HAP-1 (cell line): ENCODE data around the gene C1orf52.

Experiments
- DNase-seq, 2 experiments: peaks; one replicate each; pipeline ENCODE4 v3.0.0-alpha.2; 2016 to 2020; ENCODE audit warnings: low spot score in 2 of 2
- H3K27me3 ChIP-seq: fragments of 250-450 bp; sonication (Bioruptor Pico); 2 replicates; pipeline ENCODE4 v1.5.1; 2020; ENCODE audit warnings: low read depth, mild to moderate bottlenecking, moderate library complexity
- H3K36me3 ChIP-seq: fragments of 250-450 bp; sonication (Bioruptor Pico); replicated peaks from 2 replicates; pipeline ENCODE4 v1.5.1; 2020; ENCODE audit warnings: mild to moderate bottlenecking
- H3K4me1 ChIP-seq: fragments of 250-450 bp; sonication (Bioruptor Pico); 2 replicates; pipeline ENCODE4 v1.5.1; 2020; ENCODE audit warnings: mild to moderate bottlenecking
- H3K4me3 ChIP-seq: fragments of 250-450 bp; sonication (Bioruptor Pico); 2 replicates; pipeline ENCODE4 v1.5.1; 2020; ENCODE audit warnings: mild to moderate bottlenecking, moderate library complexity
- H3K9me3 ChIP-seq: fragments of 250-450 bp; sonication (Bioruptor Pico); 2 replicates; pipeline ENCODE4 v1.5.1; 2020; ENCODE audit warnings: mild to moderate bottlenecking, moderate library complexity
- in situ Hi-C: fragments of 300-500 bp; cut with MboI; formaldehyde crosslinking; loops from 3 replicates; pipeline ENCODE4 v1.14.3; 2020; ENCODE audit warnings: low sequenced_read_pairs, inconsistent platforms, mixed read lengths

The C1orf52 gene

GRCh38 chr1:85259118-85259911, at the start of gene C1orf52:
Gene C1orf52 (minus strand): TSS chr1:85259662. CDS start chr1:85259633, 29 bp downstream.
- Histone ChIP-seq H3K4me3 (peak within 1 kb of the TSS; percentile 88), H3K9me3 (no peaks in the 10 kb centered on the region), H3K27me3 (no peaks in the 10 kb centered on the region), H3K4me1 (peaks cover 18% of the 10 kb centered on the region), H3K36me3 (peaks cover 26% of the 10 kb centered on the region)
- DNase-seq = peak; percentile 88 to 99
- in situ Hi-C loops = no loop called here

DNA sequence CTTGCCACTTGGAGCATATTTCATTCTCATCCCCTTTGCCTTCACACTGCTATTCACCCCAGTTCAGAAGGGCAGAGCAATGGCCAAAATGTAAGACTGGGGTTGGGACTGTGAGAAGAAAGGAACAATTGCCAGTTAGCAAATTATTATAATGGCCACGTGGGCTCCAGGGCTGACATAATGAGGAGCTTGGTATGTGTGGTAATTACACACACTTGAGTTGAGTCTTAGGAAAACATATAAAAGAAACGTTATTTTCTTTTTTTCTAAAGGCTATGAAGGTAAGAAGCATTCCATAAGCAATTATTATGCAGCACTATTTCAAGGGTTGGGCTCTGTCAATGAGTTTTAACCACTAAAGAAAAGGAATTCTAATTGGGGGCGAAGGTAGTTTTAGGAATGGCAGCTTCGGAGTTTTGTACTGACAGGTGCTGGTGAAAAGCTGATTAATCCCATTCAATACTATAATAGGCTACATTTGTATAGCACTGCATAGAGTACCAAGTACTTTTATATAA, 49.4 kb upstream of the C1orf52 start:
- no peaks in the 10 kb centered on the region for H3K36me3 ChIP-seq
- H3K9me3 ChIP-seq = no peaks in the 10 kb centered on the region
- peaks cover 13% of the 10 kb centered on the region for H3K4me1 ChIP-seq
- in situ Hi-C loops = loop anchor here (5.0 to 25.0 kb wide), 4 partner anchors 88 to 703 kb away; no protein-coding TSS in a partner anchor
- no peaks in the 10 kb centered on the region for H3K27me3 ChIP-seq
- no peak overlapping the region; the same call in 1 of the 2 replicates for H3K4me3 ChIP-seq
- DNase-seq = peak; percentile 76 to 98

- in situ Hi-C loops = loop anchor here (5.0 to 25.0 kb wide), 4 partner anchors 89 to 704 kb away; no protein-coding TSS in a partner anchor
- H3K36me3 ChIP-seq = no peaks in the 10 kb centered on the region
- H3K4me1 ChIP-seq = peaks cover 13% of the 10 kb centered on the region
- DNase-seq = peak; percentile 92 to 96
- H3K27me3 ChIP-seq = no peaks in the 10 kb centered on the region
- no peaks in the 10 kb centered on the region for H3K9me3 ChIP-seq
- peak overlapping the region; percentile 3 for H3K4me3 ChIP-seq
These were observed 48.7 kb upstream of the C1orf52 start for GRCh38 chr1:85307987-85308832.

GRCh38 chr1:85306236-85306635, 46.8 kb upstream of the C1orf52 start:
- H3K9me3 ChIP-seq = no peaks in the 10 kb centered on the region
- no peaks in the 10 kb centered on the region for H3K27me3 ChIP-seq
- H3K36me3 ChIP-seq = no peaks in the 10 kb centered on the region
- DNase-seq = no peak
- H3K4me3 ChIP-seq = no peak overlapping the region
- in situ Hi-C loops = loop anchor here (5.0 to 25.0 kb wide), 4 partner anchors 91 to 706 kb away; no protein-coding TSS in a partner anchor
- peaks cover 13% of the 10 kb centered on the region for H3K4me1 ChIP-seq

DNA sequence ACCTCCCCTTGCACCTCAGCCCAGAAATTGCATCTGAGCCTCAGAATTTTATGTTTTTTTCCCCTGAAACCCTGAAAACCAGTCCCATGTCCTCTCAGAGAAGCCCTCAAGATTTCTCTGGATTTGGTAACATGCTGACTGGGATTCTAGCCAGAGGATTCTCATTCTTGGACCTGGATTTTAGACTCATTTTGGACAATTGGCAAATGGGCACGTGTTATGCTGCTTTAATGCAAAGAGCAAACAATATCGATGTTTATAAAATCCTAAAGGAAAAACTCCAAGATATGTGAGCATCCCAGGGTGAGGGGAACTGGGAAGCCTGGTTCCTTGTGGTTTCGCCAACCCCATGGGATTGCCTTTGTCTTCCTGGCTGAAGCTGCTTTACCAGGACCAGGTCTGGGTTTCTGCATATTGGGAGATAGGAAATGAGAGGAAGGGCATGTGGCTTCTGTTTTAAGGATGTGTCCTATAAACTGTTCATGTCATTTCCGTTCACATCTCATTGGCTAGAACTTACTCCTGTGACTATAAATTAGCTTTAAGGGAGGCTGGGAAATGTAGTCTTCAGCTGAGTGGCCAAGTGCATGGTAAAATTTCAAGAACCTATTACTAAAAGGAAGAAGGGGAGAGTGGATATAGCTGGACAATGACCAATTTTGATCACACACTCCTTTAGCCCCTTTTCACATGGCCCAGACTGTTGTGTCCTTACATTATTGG, 44.1 kb upstream of the C1orf52 start:
- in situ Hi-C loops = loop anchor here (25.0 kb wide), 1 partner anchor 709 kb away; no protein-coding TSS in a partner anchor
- no peak overlapping the region for H3K4me3 ChIP-seq
- DNase-seq = no peak

DNA sequence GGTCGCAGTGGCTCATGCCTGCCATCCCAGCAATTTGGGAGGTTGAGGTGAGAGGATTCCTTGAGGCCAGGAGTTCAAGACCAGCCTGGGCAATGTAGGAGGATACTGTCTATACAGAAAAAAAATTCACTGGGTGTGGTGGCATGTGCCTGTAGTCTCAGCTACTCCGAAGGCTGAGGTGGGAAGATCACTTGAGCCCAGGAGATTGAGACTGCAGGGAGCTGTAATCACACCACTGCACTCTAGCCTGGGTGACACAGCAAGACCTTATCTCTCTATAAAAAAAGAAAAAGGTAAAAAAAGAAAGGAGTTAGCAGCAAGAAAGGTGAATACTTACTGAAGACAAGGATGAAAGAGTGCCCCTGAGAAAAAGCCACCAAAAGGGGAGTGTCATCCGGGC, 40.7 kb upstream of the C1orf52 start:
- in situ Hi-C loops = loop anchor here (25.0 kb wide), 1 partner anchor 712 kb away; no protein-coding TSS in a partner anchor
- no peak for DNase-seq
- peaks cover 9% of the 10 kb centered on the region for H3K4me1 ChIP-seq
- no peaks in the 10 kb centered on the region for H3K36me3 ChIP-seq
- H3K9me3 ChIP-seq = no peaks in the 10 kb centered on the region
- H3K27me3 ChIP-seq = no peaks in the 10 kb centered on the region
- H3K4me3 ChIP-seq = no peak overlapping the region

More for the DNA sequence above, 44.1 kb upstream of the C1orf52 start:
- Histone ChIP-seq H3K4me1 (peaks cover 4% of the 10 kb centered on the region), H3K36me3 (no peaks in the 10 kb centered on the region), H3K9me3 (no peaks in the 10 kb centered on the region), H3K27me3 (no peaks in the 10 kb centered on the region)

- Histone ChIP-seq H3K4me1 (peaks cover 9% of the 10 kb centered on the region), H3K36me3 (no peaks in the 10 kb centered on the region), H3K4me3 (no peak overlapping the region), H3K9me3 (no peaks in the 10 kb centered on the region), H3K27me3 (no peaks in the 10 kb centered on the region)
- peak; percentile 66 to 92 for DNase-seq
- in situ Hi-C loops = no loop called here
These were observed 38.6 kb upstream of the C1orf52 start for GRCh38 chr1:85297855-85298629.

DNA sequence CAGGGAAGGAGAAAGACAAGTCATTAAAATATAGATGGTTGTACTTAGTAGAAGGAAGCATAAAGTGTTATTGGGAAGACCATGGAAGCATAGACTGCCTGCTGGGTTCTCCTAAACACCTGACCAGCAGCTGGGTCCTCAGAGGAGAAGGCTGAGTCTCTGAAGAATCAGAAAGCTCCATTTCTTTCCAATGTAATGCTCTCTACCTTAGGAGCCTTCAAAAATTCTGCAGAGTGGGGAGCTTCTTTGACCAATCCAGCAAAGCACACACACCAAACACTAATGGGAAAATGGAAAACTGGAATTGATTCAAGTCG, 38.0 kb upstream of the C1orf52 start:
- H3K9me3 ChIP-seq = no peaks in the 10 kb centered on the region
- no peaks in the 10 kb centered on the region for H3K36me3 ChIP-seq
- in situ Hi-C loops = no loop called here
- no peaks in the 10 kb centered on the region for H3K27me3 ChIP-seq
- no peak for DNase-seq
- H3K4me3 ChIP-seq = no peak overlapping the region
- H3K4me1 ChIP-seq = peaks cover 9% of the 10 kb centered on the region

GRCh38 chr1:85296980-85297379, 37.5 kb upstream of the C1orf52 start:
- H3K4me3 ChIP-seq = no peak overlapping the region
- H3K9me3 ChIP-seq = no peaks in the 10 kb centered on the region
- H3K27me3 ChIP-seq = no peaks in the 10 kb centered on the region
- H3K36me3 ChIP-seq = no peaks in the 10 kb centered on the region
- peaks cover 9% of the 10 kb centered on the region for H3K4me1 ChIP-seq
- in situ Hi-C loops = no loop called here
- no peak for DNase-seq

- Histone ChIP-seq H3K4me1 (peaks cover 9% of the 10 kb centered on the region), H3K36me3 (no peaks in the 10 kb centered on the region), H3K27me3 (no peaks in the 10 kb centered on the region), H3K9me3 (no peaks in the 10 kb centered on the region), H3K4me3 (no peak overlapping the region)
- in situ Hi-C loops = no loop called here
- DNase-seq = no peak
These were observed 36.2 kb upstream of the C1orf52 start for GRCh38 chr1:85295654-85296053.

- in situ Hi-C loops = no loop called here
- no peaks in the 10 kb centered on the region for H3K36me3 ChIP-seq
- H3K9me3 ChIP-seq = no peaks in the 10 kb centered on the region
- H3K4me3 ChIP-seq = no peak overlapping the region
- peaks cover 9% of the 10 kb centered on the region for H3K4me1 ChIP-seq
- no peaks in the 10 kb centered on the region for H3K27me3 ChIP-seq
- DNase-seq = no peak
These were observed 35.6 kb upstream of the C1orf52 start for GRCh38 chr1:85295006-85295431.

GRCh38 chr1:85290826-85291225, 31.4 kb upstream of the C1orf52 start:
- Histone ChIP-seq H3K4me3 (no peak overlapping the region), H3K4me1 (no peaks in the 10 kb centered on the region), H3K27me3 (no peaks in the 10 kb centered on the region), H3K9me3 (no peaks in the 10 kb centered on the region), H3K36me3 (no peaks in the 10 kb centered on the region)
- in situ Hi-C loops = no loop called here
- DNase-seq = no peak
